Activated CD8-positive, alpha-beta memory T cell treated with anti-CD3 and anti-CD28 coated beads, Interleukin-2, amount 10 ng/mL, durations not matched to agents 7 days and 5 days (primary cell): ENCODE measurements around the gene GDPGP1. TPM values are rescaled to one million over a fixed set of nuclear protein-coding genes. Genes with fewer than 3 reads are reported as not detected.
A peak's percentile ranks its signal among the peaks of the same experiment; 100 is the strongest.
"Not testable (repeated sequence)": the region's sequence is repeated elsewhere in the genome, so short reads cannot be mapped to it uniquely, and the experiment has no call there.

Experiments
- ATAC-seq: fragments of 150-1000 bp; cut with Tn5 transposase; one replicate; pipeline ENCODE4 v1.10.0; 2021; ENCODE audit warnings: moderate library complexity
- CTCF ChIA-PET: fragments of 350-600 bp; sonication (Branson Sonifier 250); formaldehyde crosslinking; loops from one replicate; lab custom pipeline; 2021; ENCODE audit warnings: antibody characterized with exemption; lab: Charles Lee
- DNase-seq: peaks from one replicate; pipeline ENCODE4 v3.0.0-alpha.2; 2020
- H3K27ac Mint-ChIP-seq: one replicate; pipeline ENCODE4 v1.8.0; 2021; ENCODE audit warnings: mild to moderate bottlenecking, mixed read lengths
- H3K27me3 Mint-ChIP-seq: one replicate; pipeline ENCODE4 v1.8.0; 2021; ENCODE audit warnings: mixed read lengths
- H3K36me3 Mint-ChIP-seq: one replicate; pipeline ENCODE4 v1.8.0; 2021; ENCODE audit warnings: mild to moderate bottlenecking, mixed read lengths
- H3K4me1 Mint-ChIP-seq: one replicate; pipeline ENCODE4 v1.8.0; 2021; ENCODE audit warnings: mixed read lengths
- H3K4me3 Mint-ChIP-seq: one replicate; pipeline ENCODE4 v1.8.0; 2021; ENCODE audit warnings: mild to moderate bottlenecking, moderate library complexity, mixed read lengths
- H3K9me3 Mint-ChIP-seq: one replicate; pipeline ENCODE4 v1.8.0; 2022; ENCODE audit warnings: low read depth, mixed read lengths
- total RNA-seq, 2 experiments: library from RNA; stranded (reverse); gene quantifications; one replicate each; pipeline ENCODE4 v1.2.3, GENCODE V29; 2021

Gene GDPGP1
- 1 to 10 TPM; 7.0 to 9.8 TPM for total RNA-seq

- Mint-ChIP-seq H3K4me3 (peak within 1 kb of the TSS; percentile 89), H3K27ac (peak within 1 kb of the TSS; percentile 94), H3K36me3 (peaks cover 41% of the 10 kb centered on the region), H3K9me3 (no peaks in the 10 kb centered on the region), H3K4me1 (peaks cover 56% of the 10 kb centered on the region), H3K27me3 (no peaks in the 10 kb centered on the region)
- ATAC-seq (peak; percentile 73), DNase-seq (no peak)
- CTCF ChIA-PET, result interaction anchor here (1.0 to 4.8 kb wide), 10 partner anchors 14 to 149 kb away, joined by 3 to 35 read pairs (median 4); partner anchors contain the start of genes IDH2 and SEMA4B
Observed at GRCh38 chr15:90234096-90234988, at the start of gene GDPGP1. Gene GDPGP1 (plus strand): TSS chr15:90234209. CDS start chr15:90240909, 6,700 bp downstream.

- DNase-seq, result peak; percentile 71
- peak overlapping the region; percentile 0 for H3K27ac Mint-ChIP-seq
- H3K4me3 Mint-ChIP-seq, result peak overlapping the region; percentile 65
- no peaks in the 10 kb centered on the region for H3K36me3 Mint-ChIP-seq
- CTCF ChIA-PET, result interaction anchor here (0.6 to 0.9 kb wide), 2 partner anchors 36 to 98 kb away, joined by 3 to 5 read pairs; no protein-coding TSS in a partner anchor
- peak; percentile 89 for ATAC-seq
- H3K4me1 Mint-ChIP-seq, result peaks cover 18% of the 10 kb centered on the region
- peaks cover 3% of the 10 kb centered on the region for H3K27me3 Mint-ChIP-seq
- H3K9me3 Mint-ChIP-seq, result no peaks in the 10 kb centered on the region
Observed at GRCh38 chr15:90184786-90185704, 49.0 kb upstream of the GDPGP1 start.

- H3K36me3 Mint-ChIP-seq, result no peaks in the 10 kb centered on the region
- CTCF ChIA-PET, result no interaction called here
- no peak overlapping the region for H3K27ac Mint-ChIP-seq
- DNase-seq (no peak), ATAC-seq (no peak)
- H3K27me3 Mint-ChIP-seq, result no peaks in the 10 kb centered on the region
- no peak overlapping the region for H3K4me3 Mint-ChIP-seq
- peaks cover 27% of the 10 kb centered on the region for H3K4me1 Mint-ChIP-seq
- no peaks in the 10 kb centered on the region for H3K9me3 Mint-ChIP-seq
Observed at GRCh38 chr15:90187257-90187868, 46.6 kb upstream of the GDPGP1 start.

- H3K27me3 Mint-ChIP-seq, DNase-seq, H3K4me3 Mint-ChIP-seq, H3K9me3 Mint-ChIP-seq, H3K36me3 Mint-ChIP-seq, H3K27ac Mint-ChIP-seq, CTCF ChIA-PET, ATAC-seq: not testable (repeated sequence)
- H3K4me1 Mint-ChIP-seq, result peaks cover 31% of the 10 kb centered on the region
Observed at GRCh38 chr15:90188065-90188464, 45.9 kb upstream of the GDPGP1 start.

- Mint-ChIP-seq H3K27ac (no peak overlapping the region), H3K4me1 (peaks cover 34% of the 10 kb centered on the region), H3K4me3 (no peak overlapping the region), H3K9me3 (no peaks in the 10 kb centered on the region), H3K36me3 (no peaks in the 10 kb centered on the region), H3K27me3 (no peaks in the 10 kb centered on the region)
- CTCF ChIA-PET, result interaction anchor here (0.6 to 1.7 kb wide), 2 partner anchors 12 to 143 kb away, joined by 5 to 6 read pairs; partner anchors contain the start of gene SEMA4B
- DNase-seq, result no peak
- ATAC-seq, result no peak
Observed at GRCh38 chr15:90188914-90189748, 44.9 kb upstream of the GDPGP1 start.

GRCh38 chr15:90189781-90190467 is 44.1 kb upstream of the GDPGP1 start:
- ATAC-seq (no peak), DNase-seq (no peak)
- CTCF ChIA-PET, result interaction anchor here (1.7 kb wide), 1 partner anchor 11 kb away, joined by 6 read pairs; the partner anchor contains the start of gene SEMA4B
- H3K27me3 Mint-ChIP-seq, result no peaks in the 10 kb centered on the region
- no peaks in the 10 kb centered on the region for H3K36me3 Mint-ChIP-seq
- no peaks in the 10 kb centered on the region for H3K9me3 Mint-ChIP-seq
- H3K4me3 Mint-ChIP-seq, result no peak overlapping the region
- H3K4me1 Mint-ChIP-seq, result peaks cover 33% of the 10 kb centered on the region
- H3K27ac Mint-ChIP-seq, result no peak overlapping the region

- CTCF ChIA-PET, result interaction anchor here (1.6 kb wide), 1 partner anchor 10 kb away, joined by 6 read pairs; the partner anchor contains the start of gene SEMA4B
- Mint-ChIP-seq H3K4me1 (peaks cover 28% of the 10 kb centered on the region), H3K36me3 (no peaks in the 10 kb centered on the region), H3K27me3 (no peaks in the 10 kb centered on the region), H3K9me3 (no peaks in the 10 kb centered on the region), H3K4me3 (no peak overlapping the region), H3K27ac (no peak overlapping the region)
- DNase-seq (no peak), ATAC-seq (no peak)
Observed at GRCh38 chr15:90190606-90191343, 43.2 kb upstream of the GDPGP1 start.

GRCh38 chr15:90191344-90191687 is 42.7 kb upstream of the GDPGP1 start:
- Mint-ChIP-seq H3K9me3 (no peaks in the 10 kb centered on the region), H3K27ac (no peak overlapping the region), H3K4me3 (no peak overlapping the region), H3K36me3 (no peaks in the 10 kb centered on the region), H3K27me3 (no peaks in the 10 kb centered on the region), H3K4me1 (peaks cover 28% of the 10 kb centered on the region)
- CTCF ChIA-PET, result interaction anchor here (1.1 to 1.6 kb wide), 2 partner anchors 10 to 94 kb away, joined by 3 to 6 read pairs; partner anchors contain the start of gene SEMA4B
- ATAC-seq (no peak), DNase-seq (no peak)

GRCh38 chr15:90191794-90192509 is 42.1 kb upstream of the GDPGP1 start:
- no peaks in the 10 kb centered on the region for H3K9me3 Mint-ChIP-seq
- H3K27me3 Mint-ChIP-seq, result no peaks in the 10 kb centered on the region
- no peak overlapping the region for H3K4me3 Mint-ChIP-seq
- ATAC-seq (peak; percentile 43), DNase-seq (no peak)
- no peak overlapping the region for H3K27ac Mint-ChIP-seq
- no peaks in the 10 kb centered on the region for H3K36me3 Mint-ChIP-seq
- CTCF ChIA-PET, result interaction anchor here (1.1 to 1.6 kb wide), 3 partner anchors 9 to 93 kb away, joined by 3 to 6 read pairs (median 3); partner anchors contain the start of gene SEMA4B
- H3K4me1 Mint-ChIP-seq, result peaks cover 28% of the 10 kb centered on the region

- Mint-ChIP-seq H3K27ac (no peak overlapping the region), H3K4me1 (peaks cover 25% of the 10 kb centered on the region), H3K9me3 (no peaks in the 10 kb centered on the region), H3K4me3 (no peak overlapping the region), H3K36me3 (no peaks in the 10 kb centered on the region), H3K27me3 (no peaks in the 10 kb centered on the region)
- CTCF ChIA-PET, result interaction anchor here (1.3 kb wide), 2 partner anchors 10 to 12 kb away, joined by 3 read pairs; no protein-coding TSS in a partner anchor
- ATAC-seq (no peak), DNase-seq (no peak)
Observed at GRCh38 chr15:90192961-90193786, 40.8 kb upstream of the GDPGP1 start.
